NT2/D1 (cell line): ENCODE results near the gene SMOC2.

Experiments used
- DNase-seq: peaks from one replicate; pipeline ENCODE4 v3.0.0-alpha.2; 2011; ENCODE audit warnings: low read depth, low spot score
- H3K27me3 ChIP-seq: 2 replicates; pipeline ENCODE4 v1.6.0; 2011; ENCODE audit warnings: mild to moderate bottlenecking; ENCODE audit not compliant: insufficient read length, insufficient read depth
- H3K36me3 ChIP-seq: 2 replicates; pipeline ENCODE4 v1.6.1; 2011; ENCODE audit warnings: mild to moderate bottlenecking, low read length, mixed read lengths; ENCODE audit not compliant: insufficient read depth, insufficient read length
- H3K4me1 ChIP-seq: 2 replicates; pipeline ENCODE4 v1.5.1; 2011; ENCODE audit not compliant: insufficient read depth, insufficient read length
- H3K4me3 ChIP-seq: 2 replicates; pipeline ENCODE4 v1.5.1; 2011; ENCODE audit warnings: low read depth; ENCODE audit not compliant: insufficient read length
- H3K9ac ChIP-seq: 2 replicates; pipeline ENCODE4 v1.6.0; 2011; ENCODE audit warnings: low read depth; ENCODE audit not compliant: insufficient read length
- H3K9me3 ChIP-seq: 2 replicates; pipeline ENCODE4 v1.5.1; 2011; ENCODE audit warnings: mild to moderate bottlenecking, low read length; ENCODE audit not compliant: insufficient read depth
- SUZ12 ChIP-seq: IDR thresholded peaks from 2 replicates; pipeline ENCODE4 v1.6.1; 2011; ENCODE audit not compliant: insufficient read length, insufficient read depth; ENCODE audit errors: extremely low read depth
- YY1 ChIP-seq: IDR thresholded peaks from 2 replicates; pipeline ENCODE4 v1.6.1; 2011; ENCODE audit not compliant: insufficient read length, insufficient read depth
- ZNF274 ChIP-seq: IDR thresholded peaks from 2 replicates; pipeline ENCODE4 v1.6.1; 2011; ENCODE audit warnings: mild to moderate bottlenecking, low read depth, low read length

The SMOC2 gene

DNA sequence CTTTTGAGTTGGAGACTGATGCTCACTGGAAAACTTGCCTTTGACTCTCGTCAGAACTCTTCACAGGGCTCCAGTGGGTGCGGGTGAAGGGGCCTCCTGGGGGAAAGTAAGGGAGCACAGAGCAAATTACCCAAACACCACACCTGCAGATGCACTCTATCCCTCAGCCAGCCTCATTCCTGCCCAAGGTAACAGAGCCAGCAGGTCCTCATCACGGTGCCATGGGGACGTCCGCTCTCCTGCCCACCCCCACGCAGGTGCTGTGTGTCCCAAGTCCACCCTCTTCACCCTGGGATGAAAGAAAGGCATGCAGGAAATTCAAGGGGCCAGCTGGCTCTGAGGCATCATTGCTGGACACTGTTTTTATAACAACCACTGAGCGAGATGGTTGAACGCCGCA lies 269.0 kb downstream of the SMOC2 start:
- TF ChIP-seq SUZ12 (no peak), ZNF274 (no peak), YY1 (no peak)
- no peak overlapping the region for H3K4me3 ChIP-seq
- no peak overlapping the region for H3K9ac ChIP-seq
- no peaks in the 10 kb centered on the region for H3K4me1 ChIP-seq
- H3K27me3 ChIP-seq, result no peaks in the 10 kb centered on the region
- no peak for DNase-seq
- no peaks in the 10 kb centered on the region for H3K36me3 ChIP-seq
- H3K9me3 ChIP-seq, result peaks cover 25% of the 10 kb centered on the region; the same call in 1 of the 2 replicates

DNA sequence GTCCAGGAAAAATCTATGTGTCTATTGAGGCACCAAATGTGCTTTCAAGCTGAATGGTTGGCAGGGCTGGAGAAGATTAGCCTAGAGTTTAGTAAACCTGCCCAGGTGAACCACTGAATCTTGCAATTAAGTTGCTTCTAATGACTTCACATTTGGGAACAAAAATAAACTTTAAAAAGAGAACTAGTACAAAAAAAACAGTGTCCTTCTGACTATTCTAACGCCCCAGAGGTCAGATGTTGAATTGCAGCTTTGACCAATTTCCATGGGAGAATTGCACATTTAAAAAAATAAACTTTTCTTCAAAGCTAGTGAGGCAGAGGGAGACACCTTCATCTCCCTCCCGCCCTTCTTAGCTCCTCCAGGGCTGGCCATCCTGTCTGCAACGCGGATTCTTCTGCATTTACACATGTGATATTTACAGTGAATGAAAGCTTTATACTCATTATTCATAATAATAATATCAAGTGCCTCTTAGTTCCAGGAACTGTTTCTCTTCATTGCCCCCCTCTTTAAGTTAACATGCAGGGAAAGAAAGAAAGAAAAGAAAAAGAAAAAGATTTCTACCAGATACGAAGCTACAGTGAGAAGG lies 270.2 kb downstream of the SMOC2 start:
- H3K9me3 ChIP-seq, result peaks cover 25% of the 10 kb centered on the region; the same call in 1 of the 2 replicates
- H3K27me3 ChIP-seq, result no peaks in the 10 kb centered on the region
- H3K9ac ChIP-seq, result no peak overlapping the region
- no peaks in the 10 kb centered on the region for H3K36me3 ChIP-seq
- no peak overlapping the region for H3K4me3 ChIP-seq
- TF ChIP-seq SUZ12, result no peak
- TF ChIP-seq YY1, result no peak
- no peak for TF ChIP-seq ZNF274
- DNase-seq, result no peak
- H3K4me1 ChIP-seq, result no peaks in the 10 kb centered on the region

GRCh38 chr6:168711666-168712300 lies 270.8 kb downstream of the SMOC2 start:
- no peak for TF ChIP-seq ZNF274
- TF ChIP-seq SUZ12, result no peak
- no peak for TF ChIP-seq YY1
- Histone ChIP-seq H3K27me3 (no peaks in the 10 kb centered on the region), H3K9ac (no peak overlapping the region), H3K9me3 (peaks cover 25% of the 10 kb centered on the region; the same call in 1 of the 2 replicates), H3K4me3 (no peak overlapping the region), H3K4me1 (no peaks in the 10 kb centered on the region), H3K36me3 (no peaks in the 10 kb centered on the region)
- no peak for DNase-seq

- Histone ChIP-seq H3K27me3 (no peaks in the 10 kb centered on the region), H3K9ac (no peak overlapping the region), H3K36me3 (no peaks in the 10 kb centered on the region), H3K4me1 (no peaks in the 10 kb centered on the region), H3K4me3 (no peak overlapping the region), H3K9me3 (peaks cover 25% of the 10 kb centered on the region; the same call in 1 of the 2 replicates)
- no peak for TF ChIP-seq YY1
- no peak for TF ChIP-seq ZNF274
- TF ChIP-seq SUZ12, result no peak
- DNase-seq, result no peak
Observed at GRCh38 chr6:168712993-168713392, 272.0 kb downstream of the SMOC2 start.

- DNase-seq, result no peak
- H3K36me3 ChIP-seq, result no peaks in the 10 kb centered on the region
- H3K9me3 ChIP-seq, result peaks cover 31% of the 10 kb centered on the region; the same call in 1 of the 2 replicates
Observed at GRCh38 chr6:168713839-168714238, 272.9 kb downstream of the SMOC2 start.

DNA sequence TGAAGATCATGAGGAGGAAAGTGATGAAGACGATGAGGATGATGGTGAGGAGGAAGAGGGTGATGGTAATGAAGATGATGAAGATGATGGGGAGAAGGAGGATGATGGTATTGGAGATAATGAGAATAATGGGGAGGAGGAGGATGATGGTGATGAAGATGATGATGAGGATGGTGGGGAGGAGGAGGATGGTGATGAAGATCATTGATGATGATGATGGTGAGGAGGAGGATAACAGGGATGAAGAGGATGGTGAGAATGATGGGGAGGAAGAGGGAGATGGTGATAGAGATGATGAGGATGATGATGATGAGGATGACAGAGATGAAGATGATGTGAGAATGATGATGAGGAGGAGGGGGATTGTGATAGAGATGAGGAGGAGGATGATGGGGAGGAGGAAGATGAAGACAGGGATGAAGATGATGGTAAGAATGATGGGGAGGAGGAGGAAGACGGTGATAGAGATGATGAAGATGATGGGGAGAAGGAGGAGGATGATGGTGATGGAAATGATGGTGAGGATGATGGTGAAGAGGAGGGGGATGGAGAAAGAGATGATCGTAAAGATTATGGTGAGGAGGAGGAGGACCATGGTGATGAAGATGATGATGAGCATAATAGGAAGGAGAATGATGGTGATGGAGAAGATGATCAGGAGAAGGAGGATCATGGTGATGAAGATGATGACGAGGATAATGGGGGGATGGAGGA lies 273.7 kb downstream of the SMOC2 start:
- DNase-seq, result no peak
- Histone ChIP-seq H3K4me3 (no peak overlapping the region), H3K27me3 (no peaks in the 10 kb centered on the region), H3K36me3 (no peaks in the 10 kb centered on the region), H3K9ac (no peak overlapping the region), H3K9me3 (peaks cover 36% of the 10 kb centered on the region; the same call in 1 of the 2 replicates), H3K4me1 (no peaks in the 10 kb centered on the region)
- no peak for TF ChIP-seq ZNF274
- TF ChIP-seq YY1, result no peak
- TF ChIP-seq SUZ12, result no peak

More at GRCh38 chr6:168713839-168714238, 272.9 kb downstream of the SMOC2 start:
- no peak overlapping the region for H3K4me3 ChIP-seq
- H3K27me3 ChIP-seq, result no peaks in the 10 kb centered on the region
- no peak overlapping the region for H3K9ac ChIP-seq
- TF ChIP-seq SUZ12 (no peak), YY1 (no peak), ZNF274 (no peak)
- no peaks in the 10 kb centered on the region for H3K4me1 ChIP-seq
